K562 (cell line): ENCODE data around the gene CCR8. TPM values are rescaled to one million over a fixed set of nuclear protein-coding genes. Genes with fewer than 3 reads are reported as not detected.
A peak's percentile ranks its signal among the peaks of the same experiment; 100 is the strongest.

Source experiments
- ATAC-seq: fragments of 200-7000 bp; cut with Tn5 transposase; 3 replicates; pipeline ENCODE4 v1.9.1; 2020; ENCODE audit warnings: moderate library complexity
- BruUV-seq: library from RNA; stranded (reverse); fragments of 400-500 nt; replicated peaks from 2 replicates; lab custom pipeline; 2021; lab: Mats Ljungman, UMichigan
- CTCF ChIA-PET: fragments of 300-600 bp; formaldehyde crosslinking; extraction: SDS; loops from one replicate; lab custom pipeline; 2021; ENCODE audit warnings: low intra/inter-chr PET ratio; lab: Yijun Ruan, JAX
- POLR2A ChIA-PET: fragments of 300-600, 350-650 bp; sonication (Branson Sonifier 250); formaldehyde crosslinking; extraction: SDS; loops from one replicate; lab custom pipeline; 2021; ENCODE audit warnings: antibody characterized with exemption, inconsistent platforms; lab: Yijun Ruan, JAX
- DNase-seq, 4 experiments: peaks; one replicate each; pipeline versions ENCODE4 v3.0.0 to v3.0.0-alpha.2; 2011 to 2018; ENCODE audit warnings: low spot score in 3 of 4, mixed read lengths in 3 of 4; ENCODE audit errors: extremely low read depth in 1 of 4
- FAIRE-seq: peaks from 2 replicates; lab custom pipeline; 2011; peaks lifted over from hg19 to GRCh38; lab: Jason Lieb, UNC
- H2AFZ ChIP-seq: 2 replicates; pipeline ENCODE4 v1.6.0; 2011; ENCODE audit warnings: low read depth, low read length, control low read depth, inconsistent platforms
- H3K27ac ChIP-seq: fragments of 200-600 bp; 3 replicates; pipeline ENCODE4 v1.8.0; 2011; ENCODE audit warnings: low read depth, mild to moderate bottlenecking, control low read depth, inconsistent platforms, low read length, moderate library complexity, mixed read lengths; ENCODE audit errors: extremely low read depth
- H3K27me3 ChIP-seq, 2 experiments: fragments of 300-600 bp in 1 of 2; 2 replicates in 1 of 2; 3 replicates in 1 of 2; pipeline versions ENCODE4 v1.6.0 to v1.8.0; 2011; ENCODE audit warnings: inconsistent platforms in 2 of 2, low read length in 2 of 2, mild to moderate bottlenecking in 1 of 2, mixed read lengths in 1 of 2, moderate library complexity in 1 of 2; ENCODE audit not compliant: control insufficient read depth in 2 of 2, insufficient read depth in 2 of 2
- H3K36me3 ChIP-seq: fragments of 300-600 bp; 3 replicates; pipeline ENCODE4 v1.8.0; 2011; ENCODE audit warnings: mild to moderate bottlenecking, low read length, inconsistent platforms; ENCODE audit not compliant: control insufficient read depth, insufficient read depth
- H3K4me1 ChIP-seq, 2 experiments: fragments of 200-600 bp in 1 of 2; replicated peaks in 1 of 2; 2 replicates in 1 of 2; 3 replicates in 1 of 2; pipeline versions ENCODE4 v1.5.1 to v1.8.0; 2011; ENCODE audit warnings: inconsistent platforms in 2 of 2, low read length in 2 of 2, mild to moderate bottlenecking in 1 of 2, mixed read lengths in 1 of 2, moderate library complexity in 1 of 2; ENCODE audit not compliant: control insufficient read depth in 2 of 2, insufficient read depth in 2 of 2
- H3K4me2 ChIP-seq: 2 replicates; pipeline ENCODE4 v1.6.1; 2011; ENCODE audit warnings: low read length, control low read depth, inconsistent platforms, mixed read lengths; ENCODE audit not compliant: insufficient read depth
- H3K4me3 ChIP-seq: fragments of 200-600 bp; sonication (generic), shearing (Covaris generic); 2 replicates; pipeline ENCODE4 v1.5.1; 2016; ENCODE audit warnings: control low read depth, inconsistent platforms
- H3K79me2 ChIP-seq: fragments of 200-600 bp; 3 replicates; pipeline ENCODE4 v1.8.0; 2011; ENCODE audit warnings: low read length, inconsistent platforms; ENCODE audit not compliant: control insufficient read depth, insufficient read depth
- H3K9ac ChIP-seq, 2 experiments: 2 replicates each; pipeline versions ENCODE4 v1.6.0 to v1.6.1; 2011; ENCODE audit warnings: low read depth in 2 of 2, low read length in 2 of 2, control low read depth in 1 of 2, inconsistent platforms in 1 of 2, mild to moderate bottlenecking in 1 of 2, mixed read lengths in 1 of 2; ENCODE audit not compliant: insufficient read depth in 1 of 2
- H3K9me1 ChIP-seq: one replicate; pipeline ENCODE4 v1.6.0; 2011; ENCODE audit warnings: inconsistent platforms, mild to moderate bottlenecking, low read length, moderate library complexity; ENCODE audit not compliant: control insufficient read depth, insufficient read depth
- H3K9me3 ChIP-seq: replicated peaks from 2 replicates; pipeline ENCODE4 v1.5.1; 2011; ENCODE audit warnings: low read depth, low read length, inconsistent platforms; ENCODE audit not compliant: control insufficient read depth, insufficient read depth
- H4K20me1 ChIP-seq: replicated peaks from 2 replicates; pipeline ENCODE4 v1.6.1; 2011; ENCODE audit warnings: low read length, inconsistent platforms, mixed read lengths; ENCODE audit not compliant: control insufficient read depth, insufficient read depth
- AFF1 ChIP-seq, 2 experiments: fragments of 450-650 bp; IDR thresholded peaks; 2 replicates each; pipeline ENCODE4 v1.6.1; 2018; ENCODE audit warnings: mild to moderate bottlenecking in 2 of 2, low read depth in 1 of 2; ENCODE audit not compliant: partially characterized antibody in 2 of 2
- FOXA3 ChIP-seq, 2 experiments: fragments of 450-650 bp in 1 of 2; sonication (generic) in 1 of 2; formaldehyde crosslinking; IDR thresholded peaks in 1 of 2; conservative IDR thresholded peaks in 1 of 2; 2 replicates each; pipeline versions ENCODE4 v1.4.0 to v1.8.0; 2020 to 2022; ENCODE audit warnings: mild to moderate bottlenecking in 2 of 2, missing genetic modification reagents in 1 of 2
- GTF2B ChIP-seq: IDR thresholded peaks from 2 replicates; pipeline ENCODE4 v1.6.1; 2011; ENCODE audit not compliant: insufficient read length; ENCODE audit errors: extremely low read depth
- HMG20A ChIP-seq: fragments of 450-650 bp; formaldehyde crosslinking; conservative IDR thresholded peaks from 2 replicates; pipeline ENCODE4 v1.4.0; 2020; ENCODE audit warnings: mild to moderate bottlenecking, mixed read lengths
- JUNB ChIP-seq: fragments of 450-650 bp; formaldehyde crosslinking; conservative IDR thresholded peaks from 2 replicates; pipeline ENCODE4 v1.4.0; 2020; ENCODE audit warnings: mild to moderate bottlenecking
- RFX1 ChIP-seq: fragments of 450-650 bp; IDR thresholded peaks from 2 replicates; pipeline ENCODE4 v1.6.1; 2016; ENCODE audit warnings: mild to moderate bottlenecking, moderate library complexity
- ZNF696 ChIP-seq: fragments of 250-450 bp; sonication (Bioruptor Pico); conservative IDR thresholded peaks from 2 replicates; pipeline ENCODE4 v1.4.0; 2020; ENCODE audit warnings: mild to moderate bottlenecking, moderate library complexity
- ZNF76 ChIP-seq: fragments of 250-450 bp; sonication (Bioruptor Pico); IDR thresholded peaks from 2 replicates; pipeline ENCODE4 v1.4.0; 2020; ENCODE audit warnings: mild to moderate bottlenecking, moderate library complexity, borderline replicate concordance
- WGBS: fragments of 100-300 bp; shearing (Covaris generic); methylation state at CpG from one replicate; pipeline ENCODE4 v1.1.6; 2016; ENCODE audit warnings: low coverage, mixed read lengths; ENCODE audit not compliant: insufficient coverage; ENCODE audit errors: missing lambda C conversion rate; 5-methylcytosine and 5-hydroxymethylcytosine counted together
- in situ Hi-C: fragments of 300-500 bp; cut with MboI; formaldehyde crosslinking; loops from 4 replicates; pipeline ENCODE4 v1.15.0; 2018; ENCODE audit warnings: inconsistent platforms, mixed read lengths
- intact Hi-C: fragments of 100-400 bp; cut with micrococcal nuclease; formaldehyde crosslinking; loops from 2 replicates; pipeline ENCODE4 v1.14.2; 2022
- polyA plus RNA-seq, 8 experiments: library from polyadenylated mRNA; depleted of rRNA in 4 of 8; stranded (reverse) in 5 of 8; unstranded in 3 of 8; fragments of >200 nt; fragmentation: Nextera tagmentation in 2 of 8; fragmentation: Illumina TruSeq in 1 of 8; extraction: Ambion mirVana in 2 of 8; extraction: Trizol in 1 of 8; gene quantifications; 2 replicates each; pipeline versions ENCODE4 v1.2.1 to v1.2.3, GENCODE V29; 2011 to 2014; ENCODE audit warnings: inconsistent platforms in 1 of 8, missing spikeins in 1 of 8
- total RNA-seq, 7 experiments: library from RNA; depleted of rRNA in 6 of 7; stranded (reverse); fragments of >200 nt in 6 of 7; fragmentation: Illumina TruSeq in 2 of 7; extraction: Trizol in 2 of 7; gene quantifications; 2 replicates each; pipeline versions ENCODE4 v1.2.1 to v1.2.3, GENCODE V29; 2011 to 2021; ENCODE audit warnings: low replicate concordance in 1 of 7
- TF ChIP-seq, protein P1 (sequence below): fragments of 450-650 bp; formaldehyde crosslinking; IDR thresholded peaks from 2 replicates; pipeline ENCODE4 v1.4.0; 2022; ENCODE audit warnings: missing genetic modification characterization

CCR8 gene
- total and polyA plus RNA-seq, 9 of the 15 experiments (the other 6 are each of a cell fraction or from before 2014, with no cell fraction given) = not detected

DNA sequence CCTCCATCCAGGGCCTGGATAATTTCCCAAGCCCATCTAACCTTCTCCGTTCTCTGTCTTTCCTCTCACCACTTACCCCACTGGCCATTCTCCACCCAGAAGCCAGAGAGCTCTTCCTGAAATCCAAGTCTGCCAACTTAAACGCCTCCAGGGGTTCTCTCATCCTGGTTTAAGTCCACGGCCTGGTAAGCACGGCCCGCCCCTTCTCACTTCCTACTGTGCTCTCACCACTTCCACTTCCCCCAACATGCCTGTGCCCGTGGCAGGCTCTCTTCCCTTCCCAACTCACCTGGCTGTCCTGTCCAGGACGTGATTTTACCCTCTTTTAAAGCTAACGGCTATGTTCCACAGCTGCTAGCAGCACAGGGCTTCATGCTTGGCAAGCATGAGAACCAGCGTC, 48.0 kb upstream of the CCR8 start:
- TF ChIP-seq, protein P1, sequence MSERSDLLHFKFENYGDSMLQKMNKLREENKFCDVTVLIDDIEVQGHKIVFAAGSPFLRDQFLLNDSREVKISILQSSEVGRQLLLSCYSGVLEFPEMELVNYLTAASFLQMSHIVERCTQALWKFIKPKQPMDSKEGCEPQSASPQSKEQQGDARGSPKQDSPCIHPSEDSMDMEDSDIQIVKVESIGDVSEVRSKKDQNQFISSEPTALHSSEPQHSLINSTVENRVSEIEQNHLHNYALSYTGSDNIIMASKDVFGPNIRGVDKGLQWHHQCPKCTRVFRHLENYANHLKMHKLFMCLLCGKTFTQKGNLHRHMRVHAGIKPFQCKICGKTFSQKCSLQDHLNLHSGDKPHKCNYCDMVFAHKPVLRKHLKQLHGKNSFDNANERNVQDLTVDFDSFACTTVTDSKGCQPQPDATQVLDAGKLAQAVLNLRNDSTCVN (CRISPR knock-in tag) = 0 out of 2 replicates have a peak, but pooled peaks have one; percentile 10
- TF ChIP-seq FOXA3 (CRISPR knock-in tag; conservative IDR thresholded peaks at IDR 0.05 in 1 of 2, IDR thresholded peaks at IDR 0.05 in 1 of 2) = no peak
- in situ Hi-C loops (no loop called here), intact Hi-C loops (no loop called here)
- ChIA-PET CTCF (no interaction called here), POLR2A (no interaction called here)
- Histone ChIP-seq H2AFZ (no peak overlapping the region), H3K9ac (no peak overlapping the region), H3K4me1 (peaks cover 0 to 8% of the 10 kb centered on the region in 2 experiments; a peak in 3 of 5 replicates), H3K79me2 (no peaks in the 10 kb centered on the region), H3K36me3 (no peaks in the 10 kb centered on the region), H3K9me1 (no peaks in the 10 kb centered on the region), H3K9me3 (no peaks in the 10 kb centered on the region), H4K20me1 (no peaks in the 10 kb centered on the region), H3K4me2 (no peak overlapping the region), H3K27ac (no peak overlapping the region), H3K27me3 (peaks cover 6 to 36% of the 10 kb centered on the region in 2 experiments; a peak in 4 of 5 replicates), H3K4me3 (no peak overlapping the region)
- 24% methylated on average over 9 of the region's 9 CpGs for WGBS
- no TSS peak for BruUV-seq
- FAIRE-seq (no peak), ATAC-seq (no peak), DNase-seq (no peak)

DNA sequence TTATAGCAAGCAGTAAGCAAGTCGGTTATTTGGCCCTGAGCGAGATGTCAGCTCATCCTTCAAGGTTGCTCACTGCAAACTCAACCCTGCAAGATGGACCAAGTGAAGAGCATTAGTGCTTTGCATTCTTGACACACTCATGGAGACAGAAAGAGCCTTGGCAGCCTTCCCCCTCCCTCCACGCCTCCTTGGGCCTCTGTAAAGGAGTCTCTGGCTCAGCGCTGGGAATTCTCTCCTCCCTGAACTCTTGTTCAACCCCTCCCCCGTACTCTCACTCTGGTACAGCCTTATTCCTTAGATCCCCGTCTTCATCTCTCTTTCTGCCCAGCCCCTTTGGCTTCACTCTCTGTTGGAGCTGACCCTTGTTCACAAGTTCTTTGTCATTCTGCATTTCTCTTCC, 47.5 kb upstream of the CCR8 start:
- Histone ChIP-seq H3K36me3 (no peaks in the 10 kb centered on the region), H3K9me3 (no peaks in the 10 kb centered on the region), H3K4me1 (peaks cover under 1 to 13% of the 10 kb centered on the region in 2 experiments; a peak in 3 of 5 replicates), H3K27ac (no peak overlapping the region), H2AFZ (no peak overlapping the region), H3K27me3 (peaks cover 6 to 33% of the 10 kb centered on the region in 2 experiments; a peak in 4 of 5 replicates), H3K4me2 (no peak overlapping the region), H4K20me1 (no peaks in the 10 kb centered on the region), H3K79me2 (no peaks in the 10 kb centered on the region), H3K9me1 (no peaks in the 10 kb centered on the region), H3K9ac (no peak overlapping the region), H3K4me3 (no peak overlapping the region)
- no peak for DNase-seq
- ATAC-seq = no peak
- in situ Hi-C loops (no loop called here), intact Hi-C loops (no loop called here)
- POLR2A ChIA-PET = interaction anchor here (0.7 kb wide), 1 partner anchor 1830 kb away, joined by 3 read pairs; no protein-coding TSS in a partner anchor
- 12% methylated on average over 6 of the region's 6 CpGs for WGBS
- BruUV-seq = no TSS peak
- CTCF ChIA-PET = no interaction called here
- FAIRE-seq = no peak
- TF ChIP-seq HMG20A = no peak
- TF ChIP-seq ZNF696 (CRISPR knock-in tag) = no peak
- TF ChIP-seq ZNF76 (CRISPR knock-in tag) = no peak
- no peak for TF ChIP-seq JUNB
- no peak for TF ChIP-seq RFX1
- no peak for TF ChIP-seq AFF1 (IDR thresholded peaks at IDR 0.05; ENCODE audit: low read depth in 1 of 2, partially characterized antibody in 2 of 2)
- TF ChIP-seq GTF2B = no peak
